ENCODE measurements around the gene GP2. TPM values are rescaled to one million over a fixed set of nuclear protein-coding genes. Genes with fewer than 3 reads are reported as not detected.
"Not testable (repeated sequence)": the region's sequence is repeated elsewhere in the genome, so short reads cannot be mapped to it uniquely, and the experiment has no call there.

GP2 gene
- total RNA-seq, 1 donor from 2014 or later, result 2.8 TPM

GRCh38 chr16:20329392-20330138 lies 2.3 kb upstream of the GP2 start:
- intact Hi-C loops (cut with DNase I), result no loop called here
- no peak for ATAC-seq

GRCh38 chr16:20326321-20326720 lies 992 bp downstream of the GP2 start:
- ATAC-seq (no peak), DNase-seq (ENCODE audit: low spot score) (no peak)
- intact Hi-C loops (cut with DNase I), result no loop called here

More at GRCh38 chr16:20329392-20330138, 2.3 kb upstream of the GP2 start:
- no peak for DNase-seq (ENCODE audit: low spot score)

GRCh38 chr16:20325005-20325404 lies 2.3 kb downstream of the GP2 start:
- no peak for DNase-seq (ENCODE audit: low spot score)
- no peak for ATAC-seq
- intact Hi-C loops (cut with DNase I), result no loop called here

GRCh38 chr16:20323591-20324117 lies 3.7 kb downstream of the GP2 start:
- intact Hi-C loops (cut with DNase I), result no loop called here
- ATAC-seq, result no peak
- DNase-seq (ENCODE audit: low spot score), result no peak

- DNase-seq (ENCODE audit: low spot score) (no peak), ATAC-seq (no peak)
- intact Hi-C loops (cut with DNase I), result no loop called here
These were observed 4.6 kb downstream of the GP2 start for GRCh38 chr16:20322696-20323095.

GRCh38 chr16:20321671-20322070 lies 5.6 kb downstream of the GP2 start:
- intact Hi-C loops (cut with DNase I), result no loop called here
- no peak for DNase-seq (ENCODE audit: low spot score)
- no peak for ATAC-seq

- ATAC-seq; intact Hi-C loops (cut with DNase I); DNase-seq (ENCODE audit: low spot score): not testable (repeated sequence)
These were observed 6.3 kb downstream of the GP2 start for GRCh38 chr16:20321051-20321450.

- intact Hi-C loops (cut with DNase I), result no loop called here
- ATAC-seq, result no peak
These were observed 6.7 kb downstream of the GP2 start for GRCh38 chr16:20320592-20320991.

GRCh38 chr16:20320178-20320577 lies 7.1 kb downstream of the GP2 start:
- DNase-seq (ENCODE audit: low spot score), result no peak
- ATAC-seq, result no peak
- intact Hi-C loops (cut with DNase I), result no loop called here

More at GRCh38 chr16:20320592-20320991, 6.7 kb downstream of the GP2 start:
- no peak for DNase-seq (ENCODE audit: low spot score)

- intact Hi-C loops (cut with DNase I), result no loop called here
- DNase-seq (ENCODE audit: low spot score) (no peak), ATAC-seq (no peak)
These were observed 7.9 kb downstream of the GP2 start for GRCh38 chr16:20319406-20319805.

- DNase-seq (ENCODE audit: low spot score) (no peak), ATAC-seq (no peak)
- intact Hi-C loops (cut with DNase I), result no loop called here
These were observed 8.9 kb downstream of the GP2 start for GRCh38 chr16:20318437-20318836.

- no peak for ATAC-seq
- intact Hi-C loops (cut with DNase I), result no loop called here
These were observed 9.3 kb downstream of the GP2 start for GRCh38 chr16:20318006-20318405.

GRCh38 chr16:20317117-20317516 lies 10.2 kb downstream of the GP2 start:
- ATAC-seq, result no peak

More at GRCh38 chr16:20318006-20318405, 9.3 kb downstream of the GP2 start:
- DNase-seq (ENCODE audit: low spot score), result no peak

GRCh38 chr16:20316715-20317114 lies 10.6 kb downstream of the GP2 start:
- intact Hi-C loops (cut with DNase I), result no loop called here
- ATAC-seq (no peak), DNase-seq (ENCODE audit: low spot score) (no peak)

More at GRCh38 chr16:20317117-20317516, 10.2 kb downstream of the GP2 start:
- intact Hi-C loops (cut with DNase I), result no loop called here
- no peak for DNase-seq (ENCODE audit: low spot score)

GRCh38 chr16:20315764-20316163 lies 11.5 kb downstream of the GP2 start:
- DNase-seq (ENCODE audit: low spot score) (no peak), ATAC-seq (no peak)
- intact Hi-C loops (cut with DNase I), result no loop called here

GRCh38 chr16:20314575-20314974 lies 12.7 kb downstream of the GP2 start:
- DNase-seq (ENCODE audit: low spot score) (no peak), ATAC-seq (no peak)
- intact Hi-C loops (cut with DNase I), result no loop called here

GRCh38 chr16:20313741-20314140 lies 13.6 kb downstream of the GP2 start:
- DNase-seq (ENCODE audit: low spot score), result no peak
- ATAC-seq, result no peak
- intact Hi-C loops (cut with DNase I), result no loop called here

- intact Hi-C loops (cut with DNase I); ATAC-seq; DNase-seq (ENCODE audit: low spot score): not testable (repeated sequence)
These were observed 14.7 kb downstream of the GP2 start for GRCh38 chr16:20312536-20313095.

- no peak for ATAC-seq
- intact Hi-C loops (cut with DNase I), result no loop called here
- DNase-seq (ENCODE audit: low spot score), result no peak
These were observed 15.8 kb downstream of the GP2 start for GRCh38 chr16:20311548-20311947.
